Measurements from ENCODE around the gene CDK6. TPM values are rescaled to one million over a fixed set of nuclear protein-coding genes. Genes with fewer than 3 reads are reported as not detected.

Gene CDK6
- total RNA-seq, 2 donors from 2014 or later = 32.6 to 35.0 TPM

- intact Hi-C loops (cut with DNase I) = no loop called here
- H3K4me1 ChIP-seq = no peaks in the 10 kb centered on the region
- no peaks in the 10 kb centered on the region for H3K9me3 ChIP-seq
- H3K27ac ChIP-seq = no peak overlapping the region
- TF ChIP-seq CTCF (IDR thresholded peaks at IDR 0.05) = no peak
- TF ChIP-seq POLR2A (IDR thresholded peaks at IDR 0.05) = no peak
- no peaks in the 10 kb centered on the region for H3K27me3 ChIP-seq
- no peaks in the 10 kb centered on the region for H3K36me3 ChIP-seq (replicated peaks in 1 of 2; ENCODE audit: insufficient read depth in 1 of 2, low read depth in 2 of 2)
- no peak for ATAC-seq
- 67 to 69% methylated on average over 1 of the region's 1 CpG for WGBS, 2 donors
- H3K4me3 ChIP-seq = no peak overlapping the region
- DNase-seq = no peak
These were observed 38.8 kb upstream of the CDK6 start for GRCh38 chr7:92875173-92875572.

DNA sequence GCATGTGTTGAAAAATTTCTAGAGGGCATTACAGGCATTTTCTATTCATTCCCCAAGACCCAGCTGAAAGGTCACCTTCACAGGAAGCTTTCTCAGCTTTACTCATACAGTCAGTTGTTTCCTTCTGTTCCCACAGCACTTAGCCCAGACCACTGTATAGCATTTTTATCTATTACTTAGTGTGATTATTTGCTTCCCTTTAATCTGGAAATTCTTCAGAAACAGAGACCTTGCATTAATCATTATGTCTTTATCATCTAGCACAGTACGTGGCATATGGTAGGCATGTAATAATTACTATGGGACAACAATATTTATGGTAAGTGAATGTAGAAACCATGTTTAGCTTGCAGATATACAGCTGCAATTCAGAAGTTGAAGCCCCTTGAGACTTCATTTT, 38.2 kb upstream of the CDK6 start:
- DNase-seq (no peak), ATAC-seq (no peak)
- Histone ChIP-seq H3K4me3 (no peak overlapping the region), H3K4me1 (no peaks in the 10 kb centered on the region), H3K27ac (no peak overlapping the region), H3K27me3 (no peaks in the 10 kb centered on the region), H3K36me3 (replicated peaks in 1 of 2; ENCODE audit: insufficient read depth in 1 of 2, low read depth in 2 of 2) (no peaks in the 10 kb centered on the region), H3K9me3 (no peaks in the 10 kb centered on the region)
- TF ChIP-seq CTCF (IDR thresholded peaks at IDR 0.05) (no peak), POLR2A (IDR thresholded peaks at IDR 0.05) (no peak)
- WGBS, 2 donors = 54 to 59% methylated on average over 1 of the region's 1 CpG
- intact Hi-C loops (cut with DNase I) = no loop called here

GRCh38 chr7:92873776-92874175, 37.4 kb upstream of the CDK6 start:
- intact Hi-C loops (cut with DNase I) = no loop called here
- TF ChIP-seq POLR2A (IDR thresholded peaks at IDR 0.05) (no peak), CTCF (IDR thresholded peaks at IDR 0.05) (no peak)
- no peaks in the 10 kb centered on the region for H3K36me3 ChIP-seq (replicated peaks in 1 of 2; ENCODE audit: insufficient read depth in 1 of 2, low read depth in 2 of 2)
- 37 to 38% methylated on average over 2 of the region's 2 CpGs for WGBS, 2 donors
- no peak for DNase-seq
- no peaks in the 10 kb centered on the region for H3K27me3 ChIP-seq
- no peaks in the 10 kb centered on the region for H3K9me3 ChIP-seq
- no peak for ATAC-seq
- H3K4me1 ChIP-seq = no peaks in the 10 kb centered on the region
- H3K4me3 ChIP-seq = no peak overlapping the region
- H3K27ac ChIP-seq = no peak overlapping the region

- DNase-seq (no peak), ATAC-seq (no peak)
- H3K27ac ChIP-seq = no peak overlapping the region
- no peak overlapping the region for H3K4me3 ChIP-seq
- intact Hi-C loops (cut with DNase I) = no loop called here
- TF ChIP-seq CTCF (IDR thresholded peaks at IDR 0.05) (no peak), POLR2A (IDR thresholded peaks at IDR 0.05) (no peak)
- H3K9me3 ChIP-seq = no peaks in the 10 kb centered on the region
- H3K4me1 ChIP-seq = no peaks in the 10 kb centered on the region
- H3K27me3 ChIP-seq = no peaks in the 10 kb centered on the region
- no peaks in the 10 kb centered on the region for H3K36me3 ChIP-seq (replicated peaks in 1 of 2; ENCODE audit: insufficient read depth in 1 of 2, low read depth in 2 of 2)
These were observed 36.3 kb upstream of the CDK6 start for GRCh38 chr7:92872701-92873100.

- H3K27ac ChIP-seq = no peak overlapping the region
- TF ChIP-seq POLR2A (IDR thresholded peaks at IDR 0.05) = no peak
- no peak for TF ChIP-seq CTCF (IDR thresholded peaks at IDR 0.05)
- intact Hi-C loops (cut with DNase I) = no loop called here
These were observed 32.4 kb upstream of the CDK6 start for GRCh38 chr7:92868683-92869293.

More at GRCh38 chr7:92868683-92869293, 32.4 kb upstream of the CDK6 start:
- H3K4me1 ChIP-seq = no peaks in the 10 kb centered on the region
- no peak for ATAC-seq
- DNase-seq = no peak
- H3K9me3 ChIP-seq = no peaks in the 10 kb centered on the region
- H3K36me3 ChIP-seq (replicated peaks in 1 of 2; ENCODE audit: insufficient read depth in 1 of 2, low read depth in 2 of 2) = no peaks in the 10 kb centered on the region
- H3K4me3 ChIP-seq = no peak overlapping the region
- H3K27me3 ChIP-seq = no peaks in the 10 kb centered on the region
